ENCODE results near the gene NOTCH1.

The NOTCH1 gene

DNA sequence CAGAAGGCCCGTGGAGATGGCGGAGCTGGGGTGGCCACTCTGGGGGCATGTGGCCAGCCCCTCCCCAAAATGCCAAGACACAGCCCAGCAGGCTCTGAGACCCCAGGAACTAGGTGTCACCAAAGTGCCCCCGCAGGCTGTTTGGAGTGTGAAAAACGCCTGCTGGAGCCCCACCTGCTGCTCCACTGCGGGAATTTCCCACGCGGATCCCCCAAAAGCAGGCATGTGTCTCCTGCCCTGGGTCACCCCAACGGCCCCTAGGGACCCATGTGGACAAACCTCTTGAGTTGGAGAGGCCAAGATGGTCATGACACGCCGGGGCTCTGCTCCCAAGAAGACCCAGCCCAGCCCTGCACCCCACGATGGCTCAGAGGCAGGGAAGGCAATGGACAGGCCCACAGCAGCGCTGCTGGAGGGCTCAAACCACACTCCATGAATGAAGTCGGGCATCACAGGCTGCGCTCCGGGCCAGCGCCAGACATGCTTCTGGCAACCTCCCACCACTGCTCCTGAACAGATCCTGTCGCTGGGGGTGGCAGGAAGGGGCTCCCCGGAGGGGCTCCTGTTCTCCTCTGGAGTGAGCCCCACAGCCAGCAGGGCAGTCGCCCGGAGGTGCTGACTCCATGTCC lies 15.3 kb downstream of the NOTCH1 start (continued):
- TF ChIP-seq, protein P1, sequence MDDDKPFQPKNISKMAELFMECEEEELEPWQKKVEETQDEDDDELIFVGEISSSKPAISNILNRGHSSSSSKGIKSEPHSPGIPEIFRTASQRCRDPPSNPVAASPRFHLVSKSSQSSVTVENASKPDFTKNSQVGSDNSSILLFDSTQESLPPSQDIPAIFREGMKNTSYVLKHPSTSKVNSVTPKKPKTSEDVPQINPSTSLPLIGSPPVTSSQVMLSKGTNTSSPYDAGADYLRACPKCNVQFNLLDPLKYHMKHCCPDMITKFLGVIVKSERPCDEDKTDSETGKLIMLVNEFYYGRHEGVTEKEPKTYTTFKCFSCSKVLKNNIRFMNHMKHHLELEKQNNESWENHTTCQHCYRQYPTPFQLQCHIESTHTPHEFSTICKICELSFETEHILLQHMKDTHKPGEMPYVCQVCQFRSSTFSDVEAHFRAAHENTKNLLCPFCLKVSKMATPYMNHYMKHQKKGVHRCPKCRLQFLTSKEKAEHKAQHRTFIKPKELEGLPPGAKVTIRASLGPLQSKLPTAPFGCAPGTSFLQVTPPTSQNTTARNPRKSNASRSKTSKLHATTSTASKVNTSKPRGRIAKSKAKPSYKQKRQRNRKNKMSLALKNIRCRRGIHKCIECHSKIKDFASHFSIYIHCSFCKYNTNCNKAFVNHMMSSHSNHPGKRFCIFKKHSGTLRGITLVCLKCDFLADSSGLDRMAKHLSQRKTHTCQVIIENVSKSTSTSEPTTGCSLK (tag by site-specific recombination; IDR thresholded peaks at IDR 0.05) = no peak
- TF ChIP-seq ZNF426 (tag by site-specific recombination; IDR thresholded peaks at IDR 0.05) (no peak), ZNF664 (tag by site-specific recombination; IDR thresholded peaks at IDR 0.05) (no peak), ZSCAN30 (tag by site-specific recombination; IDR thresholded peaks at IDR 0.05) (no peak), ZSCAN16 (tag by site-specific recombination; IDR thresholded peaks at IDR 0.05) (no peak), ZNF629 (tag by site-specific recombination; IDR thresholded peaks at IDR 0.05) (no peak), KLF10 (tag by site-specific recombination; IDR thresholded peaks at IDR 0.05) (no peak)

DNA sequence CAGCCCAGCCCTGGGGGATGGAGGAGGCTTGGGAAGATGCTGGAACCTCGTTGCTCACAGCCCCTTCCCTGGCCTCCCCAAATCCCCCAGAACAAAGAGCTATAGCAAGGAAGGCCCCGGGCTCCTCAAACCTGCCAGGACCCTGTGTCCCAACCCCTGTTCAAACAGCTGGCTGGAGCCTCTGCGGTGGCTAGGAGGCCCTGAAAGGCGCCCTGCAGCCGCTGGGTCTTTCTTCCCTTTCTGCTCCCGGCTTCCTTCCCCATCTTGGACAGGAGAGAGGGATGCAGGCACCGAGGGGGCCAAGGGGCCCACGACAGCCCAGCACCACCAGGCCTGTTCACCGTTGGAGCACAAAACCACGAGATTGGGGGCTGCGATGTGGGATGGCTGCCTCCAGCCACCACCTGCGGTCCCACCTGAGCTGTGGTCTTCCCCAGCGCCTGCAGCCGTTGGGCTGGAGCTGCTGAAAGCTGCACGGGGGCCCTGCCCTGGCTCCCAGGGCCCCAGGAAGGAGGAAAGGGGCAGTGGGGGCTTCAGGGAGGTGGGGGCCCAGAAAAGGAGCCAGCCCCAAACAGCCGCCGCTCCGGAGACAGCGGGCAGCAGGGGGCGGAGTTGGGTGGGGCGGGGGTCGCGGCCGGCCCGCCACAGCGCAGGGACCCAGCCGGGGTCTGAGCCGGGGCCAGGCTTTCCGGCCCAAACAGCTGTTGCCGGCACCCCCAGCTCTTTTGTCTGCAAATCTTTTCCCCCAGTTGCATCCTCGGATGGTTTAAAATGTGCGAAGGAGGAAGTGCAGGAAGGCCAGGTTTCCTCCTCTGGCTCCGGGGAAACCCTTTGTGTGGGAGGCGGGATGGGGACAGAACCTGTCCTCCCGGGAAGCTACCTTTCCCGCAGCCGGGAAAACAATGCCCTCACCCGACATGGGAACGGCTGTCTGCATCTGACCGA lies 16.1 kb downstream of the NOTCH1 start:
- POLR2A ChIA-PET = interaction anchor here (0.9 kb wide), 1 partner anchor 198 kb away, joined by 3 read pairs; no protein-coding TSS in a partner anchor
- TF ChIP-seq, protein P2, sequence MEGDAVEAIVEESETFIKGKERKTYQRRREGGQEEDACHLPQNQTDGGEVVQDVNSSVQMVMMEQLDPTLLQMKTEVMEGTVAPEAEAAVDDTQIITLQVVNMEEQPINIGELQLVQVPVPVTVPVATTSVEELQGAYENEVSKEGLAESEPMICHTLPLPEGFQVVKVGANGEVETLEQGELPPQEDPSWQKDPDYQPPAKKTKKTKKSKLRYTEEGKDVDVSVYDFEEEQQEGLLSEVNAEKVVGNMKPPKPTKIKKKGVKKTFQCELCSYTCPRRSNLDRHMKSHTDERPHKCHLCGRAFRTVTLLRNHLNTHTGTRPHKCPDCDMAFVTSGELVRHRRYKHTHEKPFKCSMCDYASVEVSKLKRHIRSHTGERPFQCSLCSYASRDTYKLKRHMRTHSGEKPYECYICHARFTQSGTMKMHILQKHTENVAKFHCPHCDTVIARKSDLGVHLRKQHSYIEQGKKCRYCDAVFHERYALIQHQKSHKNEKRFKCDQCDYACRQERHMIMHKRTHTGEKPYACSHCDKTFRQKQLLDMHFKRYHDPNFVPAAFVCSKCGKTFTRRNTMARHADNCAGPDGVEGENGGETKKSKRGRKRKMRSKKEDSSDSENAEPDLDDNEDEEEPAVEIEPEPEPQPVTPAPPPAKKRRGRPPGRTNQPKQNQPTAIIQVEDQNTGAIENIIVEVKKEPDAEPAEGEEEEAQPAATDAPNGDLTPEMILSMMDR (tag by site-specific recombination; IDR thresholded peaks at IDR 0.05) = no peak
- TF ChIP-seq HOXD13 (CRISPR knock-in tag; IDR thresholded peaks at IDR 0.05; ENCODE audit: borderline replicate concordance) (no peak), ZNF23 (tag by site-specific recombination; IDR thresholded peaks at IDR 0.05; ENCODE audit: borderline replicate concordance) (no peak), ZNF549 (tag by site-specific recombination; IDR thresholded peaks at IDR 0.05) (no peak), ZBTB21 (tag by site-specific recombination; IDR thresholded peaks at IDR 0.05) (no peak), ZSCAN23 (tag by site-specific recombination; IDR thresholded peaks at IDR 0.05) (no peak), MZF1 (tag by site-specific recombination; IDR thresholded peaks at IDR 0.05; ENCODE audit: borderline replicate concordance) (no peak), ZNF121 (tag by site-specific recombination; IDR thresholded peaks at IDR 0.05) (no peak), ZNF366 (tag by site-specific recombination; conservative IDR thresholded peaks at IDR 0.05) (no peak), ZFP41 (tag by site-specific recombination; IDR thresholded peaks at IDR 0.05; ENCODE audit: borderline replicate concordance) (no peak), ZNF155 (tag by site-specific recombination; IDR thresholded peaks at IDR 0.05) (no peak)
- TF ChIP-seq, protein P3, sequence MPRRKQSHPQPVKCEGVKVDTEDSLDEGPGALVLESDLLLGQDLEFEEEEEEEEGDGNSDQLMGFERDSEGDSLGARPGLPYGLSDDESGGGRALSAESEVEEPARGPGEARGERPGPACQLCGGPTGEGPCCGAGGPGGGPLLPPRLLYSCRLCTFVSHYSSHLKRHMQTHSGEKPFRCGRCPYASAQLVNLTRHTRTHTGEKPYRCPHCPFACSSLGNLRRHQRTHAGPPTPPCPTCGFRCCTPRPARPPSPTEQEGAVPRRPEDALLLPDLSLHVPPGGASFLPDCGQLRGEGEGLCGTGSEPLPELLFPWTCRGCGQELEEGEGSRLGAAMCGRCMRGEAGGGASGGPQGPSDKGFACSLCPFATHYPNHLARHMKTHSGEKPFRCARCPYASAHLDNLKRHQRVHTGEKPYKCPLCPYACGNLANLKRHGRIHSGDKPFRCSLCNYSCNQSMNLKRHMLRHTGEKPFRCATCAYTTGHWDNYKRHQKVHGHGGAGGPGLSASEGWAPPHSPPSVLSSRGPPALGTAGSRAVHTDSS (tag by site-specific recombination; IDR thresholded peaks at IDR 0.05) = no peak
- TF ChIP-seq, protein P4, sequence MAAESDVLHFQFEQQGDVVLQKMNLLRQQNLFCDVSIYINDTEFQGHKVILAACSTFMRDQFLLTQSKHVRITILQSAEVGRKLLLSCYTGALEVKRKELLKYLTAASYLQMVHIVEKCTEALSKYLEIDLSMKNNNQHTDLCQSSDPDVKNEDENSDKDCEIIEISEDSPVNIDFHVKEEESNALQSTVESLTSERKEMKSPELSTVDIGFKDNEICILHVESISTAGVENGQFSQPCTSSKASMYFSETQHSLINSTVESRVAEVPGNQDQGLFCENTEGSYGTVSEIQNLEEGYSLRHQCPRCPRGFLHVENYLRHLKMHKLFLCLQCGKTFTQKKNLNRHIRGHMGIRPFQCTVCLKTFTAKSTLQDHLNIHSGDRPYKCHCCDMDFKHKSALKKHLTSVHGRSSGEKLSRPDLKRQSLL (tag by site-specific recombination; IDR thresholded peaks at IDR 0.05) = no peak
- Histone ChIP-seq H3K36me3 (ENCODE audit: control insufficient read depth in 2 of 2, insufficient read depth in 1 of 2, low read length in 2 of 2) (peaks cover 0 to 10% of the 10 kb centered on the region in 2 experiments; a peak in 1 of 3 replicates), H3K27ac (ENCODE audit: extremely low read depth, low read depth, low read length) (no peak overlapping the region), H3K9me3 (ENCODE audit: control insufficient read depth, insufficient read depth, low read depth, low read length) (no peaks in the 10 kb centered on the region), H3K4me3 (ENCODE audit: low read depth, low read length) (no peak overlapping the region), H3K4me1 (ENCODE audit: control insufficient read depth, insufficient read depth, low read length) (0 out of 2 replicates have a peak, but pooled peaks cover 4% of the 10 kb centered on the region)
- CTCF ChIA-PET = interaction anchor here (0.6 to 1.3 kb wide), 4 partner anchors 42 to 95 kb away, joined by 3 to 6 read pairs (median 4); no protein-coding TSS in a partner anchor
